Caco-2 (cell line): ENCODE measurements around the gene CELA1. TPM values are rescaled to one million over a fixed set of nuclear protein-coding genes. Genes with fewer than 3 reads are reported as not detected.
"Not testable (repeated sequence)": the region's sequence is repeated elsewhere in the genome, so short reads cannot be mapped to it uniquely, and the experiment has no call there.

Source experiments
- BruUV-seq: library from RNA; stranded (reverse); fragments of 400-500 nt; replicated peaks from 2 replicates; lab custom pipeline; 2021; lab: Mats Ljungman, UMichigan
- CTCF ChIA-PET: fragments of 300-600 bp; sonication (Branson Sonifier 250); formaldehyde crosslinking; loops from one replicate; lab custom pipeline; 2022; ENCODE audit warnings: antibody characterized with exemption; lab: Charles Lee
- POLR2A ChIA-PET: fragments of 300-600 bp; sonication (Branson Sonifier 250); formaldehyde crosslinking; loops from one replicate; lab custom pipeline; 2022; ENCODE audit warnings: antibody characterized with exemption; lab: Charles Lee
- DNase-seq, 2 experiments: peaks; one replicate each; pipeline versions ENCODE4 v3.0.0 to v3.0.0-alpha.2; 2020 to 2022
- H3K27me3 ChIP-seq: replicated peaks from 2 replicates; pipeline ENCODE4 v1.6.0; 2011; ENCODE audit warnings: low read length; ENCODE audit not compliant: control insufficient read depth, insufficient read depth
- H3K36me3 ChIP-seq: 2 replicates; pipeline ENCODE4 v1.5.1; 2011; ENCODE audit warnings: low read length; ENCODE audit not compliant: control insufficient read depth, insufficient read depth
- H3K4me1 ChIP-seq: fragments of 250-450 bp; sonication (Bioruptor Pico); 2 replicates; pipeline ENCODE4 v1.5.1; 2020; ENCODE audit warnings: mild to moderate bottlenecking
- H3K4me3 ChIP-seq: 2 replicates; pipeline ENCODE4 v1.5.1; 2011; ENCODE audit warnings: low read depth, mild to moderate bottlenecking, control low read depth, low read length
- H3K9me3 ChIP-seq: fragments of 250-450 bp; sonication (Bioruptor Pico); 2 replicates; pipeline ENCODE4 v1.5.1; 2020; ENCODE audit warnings: mild to moderate bottlenecking, moderate library complexity
- H3K27ac Mint-ChIP-seq: one replicate; pipeline ENCODE4 v1.8.0; 2022; ENCODE audit warnings: mixed read lengths; ENCODE audit not compliant: unreplicated experiment
- H3K27me3 Mint-ChIP-seq: one replicate; pipeline ENCODE4 v1.8.0; 2022; ENCODE audit warnings: mixed read lengths; ENCODE audit not compliant: insufficient read depth, unreplicated experiment
- H3K36me3 Mint-ChIP-seq: one replicate; pipeline ENCODE4 v1.8.0; 2022; ENCODE audit warnings: mild to moderate bottlenecking, mixed read lengths; ENCODE audit not compliant: insufficient read depth, unreplicated experiment
- H3K4me1 Mint-ChIP-seq: one replicate; pipeline ENCODE4 v1.8.0; 2022; ENCODE audit warnings: low read depth, mixed read lengths; ENCODE audit not compliant: unreplicated experiment
- H3K4me3 Mint-ChIP-seq: one replicate; pipeline ENCODE4 v1.8.0; 2022; ENCODE audit warnings: mild to moderate bottlenecking, moderate library complexity, mixed read lengths; ENCODE audit not compliant: unreplicated experiment
- H3K9me3 Mint-ChIP-seq: one replicate; pipeline ENCODE4 v1.8.0; 2022; ENCODE audit warnings: mixed read lengths; ENCODE audit not compliant: unreplicated experiment
- intact Hi-C: fragments of 100-400 bp; cut with micrococcal nuclease; formaldehyde crosslinking; loops from one replicate; pipeline ENCODE4 v1.10.0; 2022; ENCODE audit not compliant: unreplicated experiment
- total RNA-seq: library from RNA; stranded (reverse); gene quantifications from 2 replicates; pipeline ENCODE4 v1.2.3, GENCODE V29; 2022
- TF ChIP-seq, protein P1 (sequence below), 2 experiments: fragments of 200-600 bp in 1 of 2; IDR thresholded peaks; 1 replicate in 1 of 2; 2 replicates in 1 of 2; pipeline versions ENCODE4 v1.5.1 to v1.8.0; 2011 to 2022; ENCODE audit warnings: antibody characterized with exemption in 1 of 2, control low read depth in 1 of 2, inconsistent platforms in 1 of 2, low read depth in 1 of 2, low read length in 1 of 2, mild to moderate bottlenecking in 1 of 2, moderate library complexity in 1 of 2; ENCODE audit not compliant: insufficient read depth in 1 of 2, severe bottlenecking in 1 of 2, unreplicated experiment in 1 of 2

Gene CELA1
- total RNA-seq, 1 experiment from 2014 or later, result not detected

GRCh38 chr12:51318057-51318806 lies 28.2 kb downstream of the CELA1 start:
- H3K36me3 ChIP-seq, H3K27me3 ChIP-seq, H3K9me3 ChIP-seq, H3K27me3 Mint-ChIP-seq, H3K4me3 ChIP-seq, BruUV-seq, H3K9me3 Mint-ChIP-seq: not testable (repeated sequence)
- DNase-seq, result peak; percentile 69 to 83
- Mint-ChIP-seq H3K27ac (peak overlapping the region; percentile 81), H3K4me3 (peak overlapping the region; percentile 19), H3K36me3 (peaks cover 18% of the 10 kb centered on the region), H3K4me1 (peaks cover 55% of the 10 kb centered on the region)
- intact Hi-C loops, result loop anchor here (1.0 kb wide), 1 partner anchor 9 kb away; no protein-coding TSS in a partner anchor
- ChIA-PET POLR2A (interaction anchor here (0.5 to 1.9 kb wide), 6 partner anchors 10 to 81 kb away, joined by 3 to 10 read pairs (median 6); partner anchors contain the start of gene SMAGP), CTCF (interaction anchor here (0.6 to 1.4 kb wide), 5 partner anchors 10 to 81 kb away, joined by 3 to 5 read pairs (median 3); no protein-coding TSS in a partner anchor)
- peaks cover 55% of the 10 kb centered on the region for H3K4me1 ChIP-seq

DNA sequence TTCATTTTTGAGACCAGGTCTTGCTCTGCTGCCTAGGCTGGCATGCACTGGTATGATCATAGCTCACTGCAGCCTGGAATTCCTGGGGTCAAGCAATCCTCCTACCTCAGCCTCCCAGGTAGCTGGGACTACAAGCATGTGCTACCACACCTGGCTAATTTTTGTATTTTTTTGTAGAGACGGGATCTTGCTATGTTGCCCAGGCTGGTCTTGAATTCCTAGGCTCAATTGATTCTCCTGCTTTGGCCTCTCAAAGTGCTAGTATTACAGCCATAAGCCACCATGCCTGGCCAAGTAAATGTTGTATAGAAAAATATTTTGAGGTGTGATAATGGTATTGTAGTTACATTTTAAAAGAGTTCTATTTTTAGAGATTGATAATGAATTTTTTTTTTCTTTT lies 35.1 kb downstream of the CELA1 start:
- H3K4me1 Mint-ChIP-seq, result peaks cover 25% of the 10 kb centered on the region
- H3K36me3 Mint-ChIP-seq, result no peaks in the 10 kb centered on the region
- ChIA-PET POLR2A (no interaction called here), CTCF (no interaction called here)
- H3K27me3 ChIP-seq, result no peaks in the 10 kb centered on the region
- intact Hi-C loops, result no loop called here
- peaks cover 17% of the 10 kb centered on the region for H3K4me1 ChIP-seq
- H3K36me3 ChIP-seq, result no peaks in the 10 kb centered on the region
- no peak for DNase-seq
- TF ChIP-seq, protein P1, sequence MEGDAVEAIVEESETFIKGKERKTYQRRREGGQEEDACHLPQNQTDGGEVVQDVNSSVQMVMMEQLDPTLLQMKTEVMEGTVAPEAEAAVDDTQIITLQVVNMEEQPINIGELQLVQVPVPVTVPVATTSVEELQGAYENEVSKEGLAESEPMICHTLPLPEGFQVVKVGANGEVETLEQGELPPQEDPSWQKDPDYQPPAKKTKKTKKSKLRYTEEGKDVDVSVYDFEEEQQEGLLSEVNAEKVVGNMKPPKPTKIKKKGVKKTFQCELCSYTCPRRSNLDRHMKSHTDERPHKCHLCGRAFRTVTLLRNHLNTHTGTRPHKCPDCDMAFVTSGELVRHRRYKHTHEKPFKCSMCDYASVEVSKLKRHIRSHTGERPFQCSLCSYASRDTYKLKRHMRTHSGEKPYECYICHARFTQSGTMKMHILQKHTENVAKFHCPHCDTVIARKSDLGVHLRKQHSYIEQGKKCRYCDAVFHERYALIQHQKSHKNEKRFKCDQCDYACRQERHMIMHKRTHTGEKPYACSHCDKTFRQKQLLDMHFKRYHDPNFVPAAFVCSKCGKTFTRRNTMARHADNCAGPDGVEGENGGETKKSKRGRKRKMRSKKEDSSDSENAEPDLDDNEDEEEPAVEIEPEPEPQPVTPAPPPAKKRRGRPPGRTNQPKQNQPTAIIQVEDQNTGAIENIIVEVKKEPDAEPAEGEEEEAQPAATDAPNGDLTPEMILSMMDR (IDR thresholded peaks at IDR 0.05; ENCODE audit: insufficient read depth in 1 of 2, low read depth in 1 of 2, low read length in 1 of 2, severe bottlenecking in 1 of 2, unreplicated experiment in 1 of 2), result no peak
- no TSS peak for BruUV-seq
- no peaks in the 10 kb centered on the region for H3K27me3 Mint-ChIP-seq
- H3K4me3 Mint-ChIP-seq, result no peak overlapping the region
- no peaks in the 10 kb centered on the region for H3K9me3 ChIP-seq
- H3K4me3 ChIP-seq, result no peak overlapping the region
- H3K27ac Mint-ChIP-seq, result no peak overlapping the region
- no peaks in the 10 kb centered on the region for H3K9me3 Mint-ChIP-seq

DNA sequence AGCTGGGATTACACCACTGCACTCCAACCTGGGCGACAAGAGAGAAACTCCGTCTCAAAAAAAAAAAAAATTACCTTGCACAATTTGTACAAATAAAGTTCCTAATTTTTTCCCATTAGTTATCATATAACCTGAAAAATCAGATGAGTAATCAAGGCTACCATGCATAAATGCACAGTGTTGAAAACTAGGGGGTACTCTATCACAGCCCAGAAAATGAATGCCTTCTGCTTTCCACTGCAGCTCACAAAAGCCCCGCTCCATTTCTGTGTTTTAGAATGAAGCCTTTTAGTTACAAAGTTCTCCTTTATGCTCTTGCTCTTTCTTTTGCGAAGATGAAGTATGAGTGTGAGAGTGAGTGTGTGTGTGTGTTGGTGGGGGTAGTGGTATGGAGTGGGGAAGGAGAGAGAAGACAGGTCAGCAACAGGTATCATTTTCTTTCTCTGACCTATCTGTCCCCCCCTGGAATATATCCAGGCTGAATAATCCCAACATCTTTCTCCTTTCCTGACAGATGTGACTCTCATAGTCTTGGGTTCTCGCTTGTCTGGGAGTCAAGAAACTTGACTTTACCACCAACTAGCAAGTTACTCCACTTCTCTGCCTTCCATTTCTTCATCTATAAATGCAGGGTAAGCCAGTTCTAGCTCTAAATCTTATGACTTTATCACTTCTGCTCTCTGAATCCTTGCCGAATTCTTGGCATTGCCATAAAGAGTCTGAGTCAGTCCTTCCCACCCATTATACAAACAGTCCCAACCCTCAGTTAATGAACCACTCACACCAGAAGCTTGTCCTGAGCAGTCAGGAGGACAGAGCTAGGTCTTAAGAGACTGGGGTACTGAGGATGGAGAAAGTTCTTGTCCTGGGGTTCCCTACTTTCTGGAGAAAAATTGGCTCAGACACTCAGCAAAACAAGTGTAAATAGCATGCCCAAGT lies 38.6 kb downstream of the CELA1 start:
- TF ChIP-seq, protein P1 (IDR thresholded peaks at IDR 0.05; ENCODE audit: insufficient read depth in 1 of 2, low read depth in 1 of 2, low read length in 1 of 2, severe bottlenecking in 1 of 2, unreplicated experiment in 1 of 2), result no peak
- Histone ChIP-seq H3K9me3 (no peaks in the 10 kb centered on the region), H3K27me3 (no peaks in the 10 kb centered on the region), H3K4me3 (no peak overlapping the region), H3K4me1 (peaks cover 20% of the 10 kb centered on the region), H3K36me3 (no peaks in the 10 kb centered on the region)
- intact Hi-C loops, result no loop called here
- CTCF ChIA-PET, result interaction anchor here (0.5 to 1.8 kb wide), 6 partner anchors 11 to 1567 kb away, joined by 3 to 13 read pairs (median 4); partner anchors contain the start of gene TMBIM6
- POLR2A ChIA-PET, result interaction anchor here (0.6 to 1.4 kb wide), 5 partner anchors 10 to 516 kb away, joined by 3 to 10 read pairs (median 4); partner anchors contain the start of gene DAZAP2
- Mint-ChIP-seq H3K36me3 (no peaks in the 10 kb centered on the region), H3K4me3 (peak overlapping the region; percentile 52), H3K27ac (peak overlapping the region; percentile 86), H3K9me3 (no peaks in the 10 kb centered on the region), H3K4me1 (peaks cover 30% of the 10 kb centered on the region), H3K27me3 (no peaks in the 10 kb centered on the region)
- DNase-seq, result peak; percentile 54 to 64
- BruUV-seq, result no TSS peak
